GM12891 (cell line): ENCODE measurements around the gene CLCN7.

Experiments
- POLR2A ChIP-seq: IDR thresholded peaks from 2 replicates; pipeline ENCODE4 v1.6.1; 2011; ENCODE audit warnings: low read depth, low read length, control low read depth
- POLR2AphosphoS5 ChIP-seq: IDR thresholded peaks from 2 replicates; pipeline ENCODE4 v1.6.1; 2011; ENCODE audit warnings: low read depth, low read length, control low read depth
- SPI1 ChIP-seq: IDR thresholded peaks from 2 replicates; pipeline ENCODE4 v1.6.1; 2011; ENCODE audit warnings: low read depth, low read length, control low read depth

DNA sequence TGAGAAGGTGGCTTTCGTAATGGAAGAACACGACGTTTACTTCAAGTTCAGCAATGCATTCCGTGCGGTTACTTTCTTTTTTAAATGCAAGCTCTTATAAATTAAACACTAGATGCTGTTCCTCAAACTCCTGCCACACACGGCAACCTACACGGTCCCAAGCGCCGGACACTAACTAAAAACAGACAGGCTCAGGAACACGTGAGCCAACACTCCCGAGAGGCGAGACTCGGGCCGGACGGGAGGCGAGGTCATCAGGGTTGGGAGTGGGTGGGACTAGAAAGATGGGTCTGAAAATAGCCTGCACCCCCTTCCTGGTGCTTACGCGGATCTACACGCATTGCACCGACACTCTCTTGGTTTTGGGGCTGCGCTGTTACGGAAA is 6.4 kb downstream of the CLCN7 start:
- no peak for TF ChIP-seq POLR2AphosphoS5
- TF ChIP-seq POLR2A = no peak
- TF ChIP-seq SPI1 = no peak
